C1 segment of cervical spinal cord (tissue), 14 donors: ENCODE data around the gene UTP3.
"Not testable (repeated sequence)": the region's sequence is repeated elsewhere in the genome, so short reads cannot be mapped to it uniquely, and the experiment has no call there.

Experiments
- DNase-seq, 14 donors: peaks; one replicate each; lab custom pipeline; 2025; lab: John Stamatoyannopoulos, UW

The UTP3 gene

GRCh38 chr4:70682142-70682541, 6.2 kb upstream of the UTP3 start:
- DNase-seq = not testable (repeated sequence)

GRCh38 chr4:70687392-70687791, 940 bp upstream of the UTP3 start:
- DNase-seq = no peak

- DNase-seq = no peak
Observed at GRCh38 chr4:70688795-70689231, 481 bp downstream of the UTP3 start.

- DNase-seq = no peak
Observed at GRCh38 chr4:70691661-70692060, 3.3 kb downstream of the UTP3 start.

GRCh38 chr4:70694633-70695032, 6.3 kb downstream of the UTP3 start:
- not testable (repeated sequence) for DNase-seq

GRCh38 chr4:70698435-70698834, 10.1 kb downstream of the UTP3 start:
- not testable (repeated sequence) for DNase-seq

- no peak for DNase-seq
Observed at GRCh38 chr4:70700712-70701111, 12.4 kb downstream of the UTP3 start.

- DNase-seq = no peak
Observed at GRCh38 chr4:70701271-70701670, 12.9 kb downstream of the UTP3 start.

- not testable (repeated sequence) for DNase-seq
Observed at GRCh38 chr4:70702592-70702991, 14.3 kb downstream of the UTP3 start.

- DNase-seq = peak in 3 of 14 donors; percentile 24 to 59 (median 50)
Observed at GRCh38 chr4:70703619-70704214, 15.4 kb downstream of the UTP3 start.

GRCh38 chr4:70704215-70704930, 16.0 kb downstream of the UTP3 start:
- peak; percentile 6 to 85 (median 54) for DNase-seq

- DNase-seq = peak in 1 of 14 donors; percentile 29
Observed at GRCh38 chr4:70704931-70705182, 16.5 kb downstream of the UTP3 start.

GRCh38 chr4:70705183-70706043, 17.1 kb downstream of the UTP3 start:
- peak in 13 of 14 donors; percentile 28 to 86 (median 68) for DNase-seq

- no peak for DNase-seq
Observed at GRCh38 chr4:70706044-70706461, 17.7 kb downstream of the UTP3 start.

GRCh38 chr4:70706516-70706915, 18.2 kb downstream of the UTP3 start:
- DNase-seq = no peak

GRCh38 chr4:70709611-70710205, 21.4 kb downstream of the UTP3 start:
- DNase-seq = no peak

- DNase-seq = no peak
Observed at GRCh38 chr4:70711599-70711998, 23.3 kb downstream of the UTP3 start.

- no peak for DNase-seq
Observed at GRCh38 chr4:70712150-70712549, 23.8 kb downstream of the UTP3 start.

GRCh38 chr4:70712604-70713452, 24.5 kb downstream of the UTP3 start:
- no peak for DNase-seq

GRCh38 chr4:70713453-70714078, 25.2 kb downstream of the UTP3 start:
- DNase-seq = no peak
